DOHH2 (cell line): ENCODE measurements around the gene MCAT.

Experiments
- H3F3A ChIP-seq: fragments of 200-600 bp; sonication (generic), shearing (Covaris generic); 2 replicates; pipeline ENCODE4 v1.6.0; 2016; ENCODE audit warnings: antibody characterized with exemption, mild to moderate bottlenecking; ENCODE audit not compliant: control insufficient read depth, insufficient read depth
- H3K27ac ChIP-seq: fragments of 200-600 bp; sonication (generic); 2 replicates; pipeline ENCODE4 v1.5.1; 2014; ENCODE audit warnings: low read depth, mild to moderate bottlenecking, low read length, moderate library complexity
- H3K27me3 ChIP-seq: fragments of 200-600 bp; sonication (generic); 2 replicates; pipeline ENCODE4 v1.6.1; 2014; ENCODE audit warnings: mild to moderate bottlenecking, low read length, mixed read lengths; ENCODE audit not compliant: control insufficient read depth
- H3K36me3 ChIP-seq: fragments of 200-600 bp; sonication (generic); 2 replicates; pipeline ENCODE4 v1.6.1; 2014; ENCODE audit warnings: mild to moderate bottlenecking, low read length, moderate library complexity, mixed read lengths; ENCODE audit not compliant: control insufficient read depth
- H3K4me1 ChIP-seq: fragments of 200-600 bp; sonication (generic); 2 replicates; pipeline ENCODE4 v1.6.1; 2014; ENCODE audit warnings: mild to moderate bottlenecking, low read length, mixed read lengths; ENCODE audit not compliant: control insufficient read depth
- H3K4me2 ChIP-seq: fragments of 200-600 bp; sonication (generic); 2 replicates; pipeline ENCODE4 v1.6.0; 2014; ENCODE audit warnings: mild to moderate bottlenecking, low read length, moderate library complexity
- H3K4me3 ChIP-seq: fragments of 200-600 bp; sonication (generic); 2 replicates; pipeline ENCODE4 v1.5.1; 2014; ENCODE audit warnings: mild to moderate bottlenecking, low read length, mixed read lengths
- H3K79me2 ChIP-seq: fragments of 200-600 bp; sonication (generic); 2 replicates; pipeline ENCODE4 v1.6.1; 2014; ENCODE audit warnings: mild to moderate bottlenecking, low read length, mixed read lengths; ENCODE audit not compliant: control insufficient read depth
- H3K9me2 ChIP-seq: fragments of 200-600 bp; sonication (generic); replicated peaks from 2 replicates; pipeline ENCODE4 v1.6.1; 2014; ENCODE audit warnings: mild to moderate bottlenecking, low read length, mixed read lengths; ENCODE audit not compliant: control insufficient read depth
- H3K9me3 ChIP-seq: fragments of 200-600 bp; sonication (generic); 2 replicates; pipeline ENCODE4 v1.6.1; 2014; ENCODE audit warnings: antibody characterized with exemption, low read length, mixed read lengths; ENCODE audit not compliant: control insufficient read depth, insufficient read depth
- H4K20me1 ChIP-seq: fragments of 200-600 bp; sonication (generic); 2 replicates; pipeline ENCODE4 v1.6.0; 2014; ENCODE audit warnings: low read depth, mild to moderate bottlenecking, antibody characterized with exemption, low read length, moderate library complexity; ENCODE audit not compliant: control insufficient read depth, insufficient read depth
- CTCF ChIP-seq: fragments of 200-600 bp; sonication (generic); IDR thresholded peaks from one replicate; pipeline ENCODE4 v1.5.1; 2014; ENCODE audit warnings: antibody characterized with exemption, mild to moderate bottlenecking, low read depth, low read length; ENCODE audit not compliant: poor library complexity, severe bottlenecking
- EZH2phosphoT487 ChIP-seq: fragments of 200-600 bp; sonication (generic); IDR thresholded peaks from 2 replicates; pipeline ENCODE4 v1.6.1; 2017; ENCODE audit warnings: borderline replicate concordance, mild to moderate bottlenecking, antibody characterized with exemption, low read length, moderate library complexity, mixed read lengths

The MCAT gene

DNA sequence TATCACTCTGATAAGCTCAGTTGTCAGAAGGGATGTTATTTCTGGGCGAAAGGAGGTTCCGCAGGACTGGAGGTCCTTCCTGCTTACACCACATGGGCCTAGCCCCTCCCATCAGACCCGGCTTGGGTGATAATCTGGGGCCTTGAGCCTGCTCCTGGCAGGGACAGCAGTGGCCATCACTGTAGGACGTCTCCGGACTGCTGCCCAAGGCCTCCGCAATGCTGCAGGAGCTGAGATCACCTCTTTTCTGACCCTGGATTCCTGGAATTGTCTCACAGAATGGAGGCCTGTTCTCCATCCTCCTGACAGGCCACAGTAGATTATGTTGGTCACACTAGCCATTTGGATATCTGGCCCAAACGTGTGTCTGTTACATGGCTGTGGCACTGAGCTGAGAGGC, 41.9 kb downstream of the MCAT start:
- no peak overlapping the region for H3K27ac ChIP-seq
- H3K9me3 ChIP-seq = peaks cover 8% of the 10 kb centered on the region; the same call in 1 of the 2 replicates
- no peaks in the 10 kb centered on the region for H3K79me2 ChIP-seq
- H4K20me1 ChIP-seq = no peaks in the 10 kb centered on the region
- no peaks in the 10 kb centered on the region for H3K9me2 ChIP-seq
- no peak overlapping the region for H3K4me2 ChIP-seq
- H3K4me1 ChIP-seq = no peaks in the 10 kb centered on the region
- H3K27me3 ChIP-seq = no peaks in the 10 kb centered on the region
- no peak overlapping the region for H3K4me3 ChIP-seq
- H3K36me3 ChIP-seq = no peaks in the 10 kb centered on the region
- no peak for TF ChIP-seq CTCF
- no peak for TF ChIP-seq EZH2phosphoT487
- no peaks in the 10 kb centered on the region for H3F3A ChIP-seq

GRCh38 chr22:43100225-43100624, 43.0 kb downstream of the MCAT start:
- H3K27ac ChIP-seq = no peak overlapping the region
- no peak overlapping the region for H3K4me3 ChIP-seq
- H3K36me3 ChIP-seq = no peaks in the 10 kb centered on the region
- H4K20me1 ChIP-seq = no peaks in the 10 kb centered on the region
- no peaks in the 10 kb centered on the region for H3K27me3 ChIP-seq
- no peaks in the 10 kb centered on the region for H3K79me2 ChIP-seq
- H3F3A ChIP-seq = no peaks in the 10 kb centered on the region
- H3K9me3 ChIP-seq = peaks cover 8% of the 10 kb centered on the region; the same call in 1 of the 2 replicates
- H3K4me2 ChIP-seq = no peak overlapping the region
- no peaks in the 10 kb centered on the region for H3K9me2 ChIP-seq
- H3K4me1 ChIP-seq = no peaks in the 10 kb centered on the region
- TF ChIP-seq CTCF = no peak

DNA sequence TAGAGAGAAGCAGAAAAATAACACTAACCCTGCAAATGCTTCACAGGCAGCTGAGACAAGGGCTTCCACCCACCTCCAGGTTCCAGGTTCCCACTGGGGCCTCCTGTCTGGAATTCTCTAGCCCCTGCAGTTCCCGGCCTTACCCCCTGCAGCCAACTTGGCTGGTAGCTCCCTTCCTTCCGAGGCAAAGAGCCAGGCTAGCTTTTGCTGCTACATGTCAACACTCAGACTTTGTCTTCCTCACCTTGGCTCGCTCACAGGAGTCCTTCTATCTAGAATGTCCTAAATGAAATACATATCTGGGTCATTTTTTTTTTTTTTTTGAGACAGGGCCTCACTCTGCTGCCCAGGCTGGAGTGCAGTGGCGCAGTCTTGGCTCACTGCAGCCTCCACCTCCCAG, 44.1 kb downstream of the MCAT start:
- H3K4me3 ChIP-seq = no peak overlapping the region
- H3K4me2 ChIP-seq = no peak overlapping the region
- TF ChIP-seq CTCF (no peak), EZH2phosphoT487 (no peak)
- peaks cover 8% of the 10 kb centered on the region; the same call in 1 of the 2 replicates for H3K9me3 ChIP-seq
- no peak overlapping the region for H3K27ac ChIP-seq
- no peaks in the 10 kb centered on the region for H4K20me1 ChIP-seq
- no peaks in the 10 kb centered on the region for H3K36me3 ChIP-seq
- H3K9me2 ChIP-seq = no peaks in the 10 kb centered on the region
- no peaks in the 10 kb centered on the region for H3F3A ChIP-seq
- no peaks in the 10 kb centered on the region for H3K27me3 ChIP-seq
- H3K79me2 ChIP-seq = no peaks in the 10 kb centered on the region
- peaks cover 4% of the 10 kb centered on the region; the same call in 1 of the 2 replicates for H3K4me1 ChIP-seq

DNA sequence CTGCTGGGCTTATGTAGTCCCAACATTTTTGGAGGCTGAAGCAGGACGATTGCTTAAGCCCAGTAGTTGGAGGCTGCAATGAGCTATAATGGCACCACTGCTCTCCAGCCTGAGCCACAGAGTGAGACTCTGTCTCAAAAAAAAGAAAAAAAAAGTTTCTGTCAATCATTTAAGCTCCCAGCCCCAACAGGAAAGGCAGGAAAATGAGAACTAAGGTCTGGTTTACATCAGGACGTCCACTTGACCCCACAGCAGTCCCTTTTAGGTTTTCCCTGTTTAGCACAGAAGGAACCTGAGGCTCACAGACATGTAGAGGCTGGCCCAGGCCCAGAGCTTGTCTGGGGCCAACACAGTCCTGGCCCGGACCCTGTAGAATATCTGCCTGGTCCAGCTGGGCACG, 44.8 kb downstream of the MCAT start:
- Histone ChIP-seq H3K9me2 (no peaks in the 10 kb centered on the region), H3F3A (no peaks in the 10 kb centered on the region), H3K79me2 (no peaks in the 10 kb centered on the region), H3K4me3 (no peak overlapping the region), H3K4me1 (peaks cover 4% of the 10 kb centered on the region; the same call in 1 of the 2 replicates), H4K20me1 (no peaks in the 10 kb centered on the region), H3K27ac (no peak overlapping the region), H3K36me3 (no peaks in the 10 kb centered on the region), H3K9me3 (peaks cover 8% of the 10 kb centered on the region; the same call in 1 of the 2 replicates), H3K27me3 (no peaks in the 10 kb centered on the region), H3K4me2 (no peak overlapping the region)
- TF ChIP-seq CTCF (no peak), EZH2phosphoT487 (no peak)
